Activated effector memory CD4-positive, alpha-beta T cell treated with Interleukin-2 at 50 U/mL for 16 hours (primary cell): ENCODE measurements around the gene TRIM34.
"Not testable (repeated sequence)": the region's sequence is repeated elsewhere in the genome, so short reads cannot be mapped to it uniquely, and the experiment has no call there.

Source experiments
- DNase-seq: peaks from one replicate; pipeline ENCODE4 v3.0.0-alpha.2; 2020

The TRIM34 gene

GRCh38 chr11:5622802-5623201 lies 2.0 kb upstream of the TRIM34 start:
- DNase-seq: no peak

GRCh38 chr11:5625281-5625680 lies 480 bp downstream of the TRIM34 start:
- DNase-seq: no peak

- no peak for DNase-seq
These were observed 1.4 kb downstream of the TRIM34 start for GRCh38 chr11:5626196-5626595.

- no peak for DNase-seq
These were observed 6.6 kb downstream of the TRIM34 start for GRCh38 chr11:5631417-5631816.

GRCh38 chr11:5631969-5632635 lies 7.3 kb downstream of the TRIM34 start:
- no peak for DNase-seq

- no peak for DNase-seq
These were observed 15.2 kb downstream of the TRIM34 start for GRCh38 chr11:5639953-5640352.

- DNase-seq: no peak
These were observed 18.8 kb downstream of the TRIM34 start for GRCh38 chr11:5643585-5643984.

GRCh38 chr11:5646139-5646538 lies 21.3 kb downstream of the TRIM34 start:
- no peak for DNase-seq

GRCh38 chr11:5655474-5655873 lies 30.7 kb downstream of the TRIM34 start:
- DNase-seq: no peak

- not testable (repeated sequence) for DNase-seq
These were observed 32.2 kb downstream of the TRIM34 start for GRCh38 chr11:5656956-5657355.

- DNase-seq: no peak
These were observed 33.5 kb downstream of the TRIM34 start for GRCh38 chr11:5658318-5658717.

GRCh38 chr11:5663511-5663910 lies 38.7 kb downstream of the TRIM34 start:
- no peak for DNase-seq

- DNase-seq: no peak
These were observed 40.3 kb downstream of the TRIM34 start for GRCh38 chr11:5665051-5665570.

GRCh38 chr11:5665746-5666401 lies 41.1 kb downstream of the TRIM34 start:
- no peak for DNase-seq

- no peak for DNase-seq
These were observed 41.6 kb downstream of the TRIM34 start for GRCh38 chr11:5666402-5666793.

GRCh38 chr11:5671831-5672230 lies 47.0 kb downstream of the TRIM34 start:
- no peak for DNase-seq

- DNase-seq: no peak
These were observed 49.6 kb downstream of the TRIM34 start for GRCh38 chr11:5674391-5674790.

- no peak for DNase-seq
These were observed 55.0 kb downstream of the TRIM34 start for GRCh38 chr11:5679811-5680210.

GRCh38 chr11:5682890-5683441 lies 58.2 kb downstream of the TRIM34 start:
- DNase-seq: not testable (repeated sequence)

GRCh38 chr11:5683620-5684019 lies 58.8 kb downstream of the TRIM34 start:
- not testable (repeated sequence) for DNase-seq

GRCh38 chr11:5684036-5684645 lies 59.3 kb downstream of the TRIM34 start:
- DNase-seq: no peak

GRCh38 chr11:5684646-5685362 lies 60.0 kb downstream of the TRIM34 start, which contains the start of gene TRIM5:
TRIM5 (minus strand) TSS chr11:5685074; CDS start chr11:5680177, 4,897 bp downstream.
- peak; percentile 62 for DNase-seq

- no peak for DNase-seq
These were observed 61.6 kb downstream of the TRIM34 start for GRCh38 chr11:5686426-5686825.
